Thyroid gland (tissue), 4 donors: ENCODE measurements around the gene ICE2. TPM values are rescaled to one million over a fixed set of nuclear protein-coding genes. Genes with fewer than 3 reads are reported as not detected.

Experiments used
- DNase-seq, 2 donors: peaks; one replicate each; pipeline ENCODE4 v3.0.0-alpha.2; 2019
- H3K27ac ChIP-seq, 3 donors: fragments of 200-600 bp; sonication (generic); 1 replicate in 2 of 3; 2 replicates in 1 of 3; pipeline ENCODE4 v1.5.1; 2016 to 2019; ENCODE audit warnings: mild to moderate bottlenecking in 1 of 3, moderate library complexity in 1 of 3
- H3K27me3 ChIP-seq: fragments of 200-600 bp; sonication (generic); one replicate; pipeline ENCODE4 v1.5.1; 2019
- H3K36me3 ChIP-seq, 2 donors: fragments of 200-600 bp; sonication (generic); one replicate each; pipeline ENCODE4 v1.5.1; 2016 to 2019
- H3K4me1 ChIP-seq, 2 donors: fragments of 200-600 bp; sonication (generic); one replicate each; pipeline ENCODE4 v1.5.1; 2017 to 2019
- H3K4me3 ChIP-seq, 3 donors: fragments of 200-600 bp; sonication (generic); replicated peaks in 1 of 3; 1 replicate in 2 of 3; 2 replicates in 1 of 3; pipeline ENCODE4 v1.5.1; 2016; ENCODE audit warnings: mild to moderate bottlenecking in 1 of 3
- H3K9me3 ChIP-seq: fragments of 200-600 bp; sonication (generic); one replicate; pipeline ENCODE4 v1.5.1; 2017
- POLR2A ChIP-seq, 2 donors: fragments of 450-650 bp; IDR thresholded peaks; one replicate each; pipeline ENCODE4 v1.6.1; 2017; ENCODE audit warnings: antibody characterized with exemption in 2 of 2, mild to moderate bottlenecking in 2 of 2, moderate library complexity in 1 of 2
- WGBS, 2 donors: methylation state at CpG; one replicate each; pipeline ENCODE4 v1.1.5; 2017; 5-methylcytosine and 5-hydroxymethylcytosine counted together
- intact Hi-C: fragments of 100-400 bp; cut with DNase I; formaldehyde crosslinking; loops from one replicate; pipeline ENCODE4 v1.15.1; 2023
- total RNA-seq, 4 donors: library from RNA; depleted of rRNA; stranded (reverse); fragments of >200 nt; gene quantifications; one replicate each; pipeline ENCODE4 v1.2.3, GENCODE V29; 2016
- TF ChIP-seq, protein P1 (sequence below), 6 experiments: fragments of 200-600 bp in 3 of 6; fragments of 450-650 bp in 3 of 6; sonication (generic) in 3 of 6; IDR thresholded peaks; one replicate each; pipeline ENCODE4 v1.5.1; 2016 to 2019; ENCODE audit warnings: antibody characterized with exemption in 6 of 6, mild to moderate bottlenecking in 2 of 6, inconsistent platforms in 1 of 6, moderate library complexity in 1 of 6

The ICE2 gene
- total RNA-seq, 4 donors from 2014 or later = 52.6 to 84.5 (median 59.5) TPM

DNA sequence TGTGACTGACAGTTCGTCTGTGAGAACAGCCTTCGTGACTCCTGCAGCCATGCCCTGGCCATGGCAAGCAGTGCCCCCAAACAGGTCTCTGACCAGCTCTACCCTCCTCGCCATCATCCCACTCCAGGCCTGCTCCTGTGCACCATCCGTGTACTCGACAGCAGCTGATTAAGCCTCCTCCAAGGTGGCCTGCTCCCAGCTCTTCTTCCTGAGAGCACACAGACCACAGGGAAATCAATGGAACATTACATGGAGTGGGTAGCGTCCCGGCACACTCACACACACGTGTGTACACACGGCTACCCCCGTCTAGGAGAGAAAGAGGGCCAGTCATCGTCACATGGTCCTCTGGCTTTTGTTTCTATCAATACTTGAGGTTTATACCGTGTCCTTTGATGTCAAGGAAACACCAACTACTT lies 102.3 kb downstream of the ICE2 start:
- 84 to 85% methylated on average over 12 of the region's 12 CpGs for WGBS, 2 donors
- DNase-seq = peak; percentile 26 to 34
- Histone ChIP-seq H3K36me3 (peaks cover 5 to 7% of the 10 kb centered on the region in 2 donors), H3K4me1 (peaks cover 62 to 89% of the 10 kb centered on the region in 2 donors), H3K27me3 (no peaks in the 10 kb centered on the region), H3K4me3 (no peak overlapping the region), H3K27ac (peak overlapping the region; percentile 44 to 96 (median 89)), H3K9me3 (no peaks in the 10 kb centered on the region)
- intact Hi-C loops = no loop called here
- TF ChIP-seq POLR2A (IDR thresholded peaks at IDR 0.05) = no peak
- TF ChIP-seq, protein P1, sequence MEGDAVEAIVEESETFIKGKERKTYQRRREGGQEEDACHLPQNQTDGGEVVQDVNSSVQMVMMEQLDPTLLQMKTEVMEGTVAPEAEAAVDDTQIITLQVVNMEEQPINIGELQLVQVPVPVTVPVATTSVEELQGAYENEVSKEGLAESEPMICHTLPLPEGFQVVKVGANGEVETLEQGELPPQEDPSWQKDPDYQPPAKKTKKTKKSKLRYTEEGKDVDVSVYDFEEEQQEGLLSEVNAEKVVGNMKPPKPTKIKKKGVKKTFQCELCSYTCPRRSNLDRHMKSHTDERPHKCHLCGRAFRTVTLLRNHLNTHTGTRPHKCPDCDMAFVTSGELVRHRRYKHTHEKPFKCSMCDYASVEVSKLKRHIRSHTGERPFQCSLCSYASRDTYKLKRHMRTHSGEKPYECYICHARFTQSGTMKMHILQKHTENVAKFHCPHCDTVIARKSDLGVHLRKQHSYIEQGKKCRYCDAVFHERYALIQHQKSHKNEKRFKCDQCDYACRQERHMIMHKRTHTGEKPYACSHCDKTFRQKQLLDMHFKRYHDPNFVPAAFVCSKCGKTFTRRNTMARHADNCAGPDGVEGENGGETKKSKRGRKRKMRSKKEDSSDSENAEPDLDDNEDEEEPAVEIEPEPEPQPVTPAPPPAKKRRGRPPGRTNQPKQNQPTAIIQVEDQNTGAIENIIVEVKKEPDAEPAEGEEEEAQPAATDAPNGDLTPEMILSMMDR (IDR thresholded peaks at IDR 0.05) = no peak

DNA sequence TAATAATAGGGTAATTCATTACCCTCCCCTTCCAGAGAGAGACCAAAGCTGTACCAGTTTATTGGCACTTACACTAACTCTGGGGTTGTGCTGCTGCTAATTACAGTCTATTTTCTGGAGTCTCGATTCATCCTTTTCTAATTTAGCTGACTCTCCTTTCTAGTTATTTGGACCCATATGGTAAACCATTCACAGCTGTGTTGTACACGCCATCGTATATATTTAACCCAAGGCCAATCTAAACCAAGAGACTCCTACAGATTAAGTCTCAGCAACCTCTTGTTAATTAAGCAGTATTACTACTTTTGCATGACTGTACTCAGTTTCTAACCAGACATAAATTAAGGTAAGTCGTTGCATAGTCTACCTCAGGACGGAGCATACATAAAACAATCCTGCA lies 103.6 kb downstream of the ICE2 start:
- no peaks in the 10 kb centered on the region for H3K27me3 ChIP-seq
- H3K4me3 ChIP-seq = no peak overlapping the region
- 78 to 82% methylated on average over 5 of the region's 5 CpGs for WGBS, 2 donors
- no peaks in the 10 kb centered on the region for H3K9me3 ChIP-seq
- no peak for DNase-seq
- TF ChIP-seq POLR2A (IDR thresholded peaks at IDR 0.05) = no peak
- TF ChIP-seq, protein P1 (IDR thresholded peaks at IDR 0.05) = no peak
- intact Hi-C loops = no loop called here
- H3K4me1 ChIP-seq = peaks cover 71 to 97% of the 10 kb centered on the region in 2 donors
- peaks cover 5 to 7% of the 10 kb centered on the region in 2 donors for H3K36me3 ChIP-seq
- peak overlapping the region; percentile 86 to 96 (median 89) for H3K27ac ChIP-seq

DNA sequence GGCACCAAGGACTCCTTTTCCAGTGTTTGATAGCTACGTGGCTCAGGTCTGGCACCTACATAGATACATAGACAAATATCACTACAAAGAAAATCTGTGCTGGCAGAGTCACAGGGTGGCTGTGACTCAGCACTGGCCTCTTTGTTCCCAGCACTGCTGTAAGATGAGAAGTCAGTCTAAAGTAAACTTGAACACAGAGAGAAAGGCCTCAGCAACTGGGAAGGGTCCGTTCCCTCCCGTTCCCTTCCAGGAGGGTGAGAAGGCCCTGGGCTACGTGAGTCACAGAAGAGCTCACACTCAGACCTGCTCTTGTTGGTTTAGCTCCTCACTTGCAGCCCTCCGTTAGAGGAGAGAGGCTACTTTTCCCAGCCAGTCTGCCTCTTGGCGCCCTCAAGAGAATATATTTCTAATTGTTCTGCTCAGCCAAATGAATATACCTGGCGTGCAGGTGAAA lies 104.3 kb downstream of the ICE2 start:
- Histone ChIP-seq H3K4me3 (no peak overlapping the region), H3K4me1 (peaks cover 72 to 98% of the 10 kb centered on the region in 2 donors), H3K9me3 (no peaks in the 10 kb centered on the region), H3K27ac (peak overlapping the region; percentile 86 to 96 (median 89)), H3K36me3 (peaks cover 5 to 7% of the 10 kb centered on the region in 2 donors), H3K27me3 (no peaks in the 10 kb centered on the region)
- intact Hi-C loops = no loop called here
- TF ChIP-seq, protein P1 (IDR thresholded peaks at IDR 0.05) = no peak
- peak in 1 of 2 donors; percentile 75 for TF ChIP-seq POLR2A (IDR thresholded peaks at IDR 0.05)
- peak; percentile 87 to 90 for DNase-seq
- WGBS, 2 donors = 12 to 21% methylated on average over 7 of the region's 7 CpGs

- Histone ChIP-seq H3K36me3 (peaks cover 5 to 7% of the 10 kb centered on the region in 2 donors), H3K27ac (peak overlapping the region; percentile 86 to 96 (median 89)), H3K9me3 (no peaks in the 10 kb centered on the region), H3K4me1 (peaks cover 75 to 98% of the 10 kb centered on the region in 2 donors), H3K4me3 (no peak overlapping the region), H3K27me3 (no peaks in the 10 kb centered on the region)
- intact Hi-C loops = no loop called here
- no peak for DNase-seq
- no peak for TF ChIP-seq POLR2A (IDR thresholded peaks at IDR 0.05)
- TF ChIP-seq, protein P1 (IDR thresholded peaks at IDR 0.05) = no peak
- 29 to 43% methylated on average over 4 of the region's 4 CpGs for WGBS, 2 donors
These were observed 104.7 kb downstream of the ICE2 start for GRCh38 chr15:60374209-60374608.

DNA sequence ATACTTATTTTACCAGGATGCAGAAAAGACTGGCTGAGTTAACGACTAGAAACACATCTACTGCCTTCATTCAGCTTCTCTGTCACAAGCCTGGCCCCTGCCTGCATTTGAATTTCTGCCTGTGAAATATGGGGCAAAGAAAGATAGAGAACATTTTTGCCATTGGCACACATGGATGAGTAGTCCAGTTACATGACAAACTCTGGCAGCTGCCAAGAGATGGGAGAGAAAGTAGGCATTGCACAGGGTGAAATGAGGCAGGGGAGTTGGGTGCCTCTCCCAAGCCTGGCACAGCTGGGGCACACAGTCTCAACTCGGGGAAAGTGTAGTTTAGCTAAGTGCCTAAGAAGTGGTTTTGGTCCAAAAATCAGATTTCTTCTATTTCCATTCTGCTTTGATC lies 105.2 kb downstream of the ICE2 start:
- Histone ChIP-seq H3K36me3 (peaks cover 5 to 7% of the 10 kb centered on the region in 2 donors), H3K27ac (peak overlapping the region; percentile 86 to 96 (median 89)), H3K9me3 (no peaks in the 10 kb centered on the region), H3K27me3 (no peaks in the 10 kb centered on the region), H3K4me3 (no peak overlapping the region), H3K4me1 (peaks cover 80 to 98% of the 10 kb centered on the region in 2 donors)
- intact Hi-C loops = no loop called here
- WGBS, 2 donors = 48% methylated on average over 2 of the region's 2 CpGs
- TF ChIP-seq POLR2A (IDR thresholded peaks at IDR 0.05) = no peak
- TF ChIP-seq, protein P1 (IDR thresholded peaks at IDR 0.05) = no peak
- no peak for DNase-seq
